CD4-positive, alpha-beta T cell treated with Interleukin-10 for 1 hour (primary cell): ENCODE measurements around the gene IP6K3.

Source experiments
- DNase-seq: peaks from one replicate; pipeline ENCODE4 v3.0.0-alpha.2; 2020

The IP6K3 gene

DNA sequence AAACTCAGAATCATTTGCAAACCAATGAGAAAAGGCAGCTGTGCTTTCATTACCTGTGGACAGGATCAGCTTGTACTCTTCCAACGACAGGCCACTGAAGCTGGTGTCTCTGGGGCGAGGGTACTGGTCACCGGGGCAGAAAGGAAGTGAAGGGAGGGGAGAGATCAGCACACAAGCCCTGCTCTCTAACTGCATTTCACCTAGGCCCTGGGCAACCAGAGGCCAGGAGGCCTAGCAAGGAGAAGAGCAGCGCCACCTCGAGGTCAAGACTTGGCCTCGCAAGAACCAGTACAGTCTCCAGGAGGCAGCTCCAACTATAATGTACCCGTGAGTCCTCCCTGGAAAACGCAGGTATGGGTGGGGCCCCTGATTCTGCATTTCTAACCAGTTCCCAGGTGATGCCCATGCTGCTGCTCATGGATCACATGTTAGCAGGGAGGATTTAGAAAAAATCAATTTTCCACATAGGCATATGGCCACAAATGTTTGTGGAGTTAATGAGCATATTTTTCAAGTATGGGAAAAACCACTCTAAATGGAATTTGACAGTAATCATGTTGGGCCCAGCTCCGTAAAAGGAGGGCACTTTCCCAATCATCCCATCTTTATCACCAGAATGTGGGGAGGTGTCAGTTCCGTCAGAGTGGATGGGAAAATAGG lies 46.2 kb downstream of the IP6K3 start:
- DNase-seq: peak; percentile 76

- no peak for DNase-seq
These were observed 47.0 kb downstream of the IP6K3 start for GRCh38 chr6:33699739-33700138.

GRCh38 chr6:33699131-33699530 lies 47.6 kb downstream of the IP6K3 start:
- DNase-seq: no peak

- DNase-seq: no peak
These were observed 48.2 kb downstream of the IP6K3 start for GRCh38 chr6:33698494-33698893.

GRCh38 chr6:33697845-33698244 lies 48.9 kb downstream of the IP6K3 start:
- DNase-seq: no peak

- peak; percentile 30 for DNase-seq
These were observed 49.9 kb downstream of the IP6K3 start for GRCh38 chr6:33696548-33697518.

DNA sequence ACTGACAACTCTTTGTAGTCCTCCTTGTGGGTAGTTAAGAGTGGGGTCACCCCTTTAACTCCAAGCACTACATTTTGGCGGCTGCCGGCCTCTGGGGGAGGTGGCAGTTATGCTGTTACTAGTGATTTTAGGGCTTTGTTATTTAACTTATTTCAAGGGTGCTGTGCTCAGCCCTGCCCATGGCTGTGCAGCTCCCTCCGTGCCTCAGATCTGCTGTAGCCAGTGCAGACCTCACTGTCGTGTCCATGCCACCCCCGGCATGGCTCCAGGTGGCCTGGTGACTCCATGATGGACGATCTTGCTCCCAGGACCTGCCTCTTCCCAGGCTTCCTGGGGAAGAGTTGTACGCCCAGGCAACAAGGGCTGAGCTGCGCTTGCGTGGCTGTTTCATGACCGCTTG lies 50.6 kb downstream of the IP6K3 start:
- DNase-seq: no peak

- no peak for DNase-seq
These were observed 51.2 kb downstream of the IP6K3 start for GRCh38 chr6:33695451-33695887.

GRCh38 chr6:33694977-33695376 lies 51.7 kb downstream of the IP6K3 start:
- no peak for DNase-seq

- peak; percentile 63 for DNase-seq
These were observed 52.2 kb downstream of the IP6K3 start for GRCh38 chr6:33694401-33694931.

- no peak for DNase-seq
These were observed 53.3 kb downstream of the IP6K3 start for GRCh38 chr6:33693186-33694105.

GRCh38 chr6:33692760-33693158 lies 53.9 kb downstream of the IP6K3 start:
- DNase-seq: peak; percentile 71

GRCh38 chr6:33692078-33692759 lies 54.5 kb downstream of the IP6K3 start:
- DNase-seq: no peak

GRCh38 chr6:33691456-33692077 lies 55.1 kb downstream of the IP6K3 start:
- DNase-seq: no peak

DNA sequence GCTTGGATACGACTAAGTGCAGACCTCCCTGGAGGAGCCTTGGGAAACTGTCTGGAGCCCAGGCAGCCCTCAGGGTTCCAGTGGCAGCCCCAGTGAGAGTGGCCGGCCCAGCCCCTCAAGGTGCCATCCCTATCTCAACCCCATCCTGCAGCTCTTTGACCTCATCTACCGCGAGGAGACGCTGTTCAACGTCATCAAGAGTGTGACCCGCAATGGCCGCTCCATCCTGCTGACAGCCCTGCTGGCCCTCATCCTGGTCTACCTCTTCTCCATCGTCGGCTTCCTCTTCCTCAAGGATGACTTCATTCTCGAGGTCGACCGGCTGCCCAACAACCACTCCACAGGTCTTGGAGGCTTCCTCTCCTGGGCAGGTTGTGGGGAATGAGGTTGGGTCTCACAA lies 55.9 kb downstream of the IP6K3 start:
- DNase-seq: no peak

DNA sequence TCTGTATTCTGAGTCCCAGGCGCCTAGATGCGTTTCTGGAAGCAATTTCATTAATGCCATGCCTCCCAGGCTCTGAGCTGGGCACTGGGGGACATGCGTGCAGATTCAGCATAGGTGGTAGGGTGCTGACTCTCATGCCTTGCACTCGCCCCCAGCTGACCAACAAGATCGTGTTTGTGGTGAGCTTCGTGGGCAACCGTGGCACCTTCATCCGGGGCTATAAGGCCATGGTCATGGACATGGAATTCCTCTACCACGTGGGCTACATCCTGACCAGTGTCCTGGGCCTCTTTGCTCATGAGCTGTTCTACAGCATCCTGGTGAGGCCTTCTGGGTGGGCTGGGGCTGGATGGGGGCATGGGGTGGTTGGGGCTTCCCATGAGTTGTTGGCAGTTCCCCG lies 56.8 kb downstream of the IP6K3 start:
- no peak for DNase-seq

DNA sequence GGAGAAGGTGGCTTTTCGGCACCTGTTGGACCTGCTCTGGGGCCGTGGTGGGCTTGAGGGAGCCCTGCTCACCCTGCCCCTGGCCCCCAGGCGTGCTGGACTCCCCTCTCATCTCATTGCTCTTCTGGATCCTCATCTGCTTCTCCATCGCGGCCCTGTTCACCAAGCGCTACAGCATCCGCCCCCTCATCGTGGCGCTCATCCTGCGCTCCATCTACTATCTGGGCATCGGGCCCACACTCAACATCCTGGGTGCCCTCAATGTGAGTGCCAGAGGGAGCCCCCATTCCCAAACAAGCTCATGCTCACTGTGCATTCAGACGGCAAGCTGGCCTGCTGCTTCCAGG lies 57.6 kb downstream of the IP6K3 start:
- no peak for DNase-seq

GRCh38 chr6:33688451-33689147 lies 58.1 kb downstream of the IP6K3 start:
- DNase-seq: no peak

DNA sequence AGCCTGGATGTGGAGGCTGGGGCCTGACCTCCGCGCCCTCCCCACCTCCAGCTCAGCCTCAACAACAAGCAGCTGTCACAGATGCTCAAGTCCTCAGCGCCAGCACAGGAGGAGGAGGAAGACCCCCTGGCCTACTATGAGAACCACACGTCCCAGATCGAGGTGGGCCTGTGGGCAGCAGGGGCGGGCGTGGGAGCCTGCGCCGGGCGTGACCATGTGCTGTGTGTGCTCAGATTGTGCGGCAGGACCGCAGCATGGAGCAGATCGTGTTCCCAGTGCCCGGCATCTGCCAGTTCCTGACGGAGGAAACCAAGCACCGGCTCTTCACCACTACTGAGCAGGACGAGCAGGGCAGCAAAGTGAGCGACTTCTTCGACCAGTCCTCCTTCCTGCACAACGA lies 58.7 kb downstream of the IP6K3 start:
- DNase-seq: no peak

GRCh38 chr6:33686981-33687975 lies 59.4 kb downstream of the IP6K3 start:
- no peak for DNase-seq
